Right atrium auricular region (tissue), 2 donors: ENCODE measurements around the gene EHHADH. TPM values are rescaled to one million over a fixed set of nuclear protein-coding genes. Genes with fewer than 3 reads are reported as not detected.
"Not testable (repeated sequence)": the region's sequence is repeated elsewhere in the genome, so short reads cannot be mapped to it uniquely, and the experiment has no call there.

ENCODE experiments used
- DNase-seq: peaks from one replicate; pipeline ENCODE4 v3.0.0-alpha.2; 2019; ENCODE audit warnings: low spot score
- H3K27ac ChIP-seq, 2 donors: fragments of 200-600 bp; sonication (generic); 1 replicate in 1 of 2; 2 replicates in 1 of 2; pipeline ENCODE4 v1.5.1; 2016 to 2019
- H3K27me3 ChIP-seq, 2 donors: fragments of 200-600 bp; sonication (generic); one replicate each; pipeline versions ENCODE4 v1.5.1 to v1.6.0; 2017 to 2019
- H3K36me3 ChIP-seq: fragments of 200-600 bp; sonication (generic); one replicate; pipeline ENCODE4 v1.5.1; 2016
- H3K4me1 ChIP-seq, 2 donors: fragments of 200-600 bp; sonication (generic); one replicate each; pipeline versions ENCODE4 v1.5.1 to v1.6.0; 2017 to 2019
- H3K4me3 ChIP-seq, 2 donors: fragments of 200-600 bp; sonication (generic); 1 replicate in 1 of 2; 2 replicates in 1 of 2; pipeline ENCODE4 v1.5.1; 2017 to 2019; ENCODE audit warnings: mild to moderate bottlenecking in 1 of 2, moderate library complexity in 1 of 2
- H3K9me3 ChIP-seq, 2 donors: fragments of 200-600 bp; sonication (generic); one replicate each; pipeline ENCODE4 v1.5.1; 2019
- total RNA-seq, 2 donors: library from RNA; depleted of rRNA; stranded (reverse); fragments of >200 nt; gene quantifications; one replicate each; pipeline ENCODE4 v1.1.0, GENCODE V29; 2016
- TF ChIP-seq, protein P1 (sequence below), 2 donors: fragments of 200-600 bp; sonication (generic); IDR thresholded peaks; one replicate each; pipeline ENCODE4 v1.5.1; 2019; ENCODE audit warnings: antibody characterized with exemption in 2 of 2

EHHADH gene
- total RNA-seq, 2 donors from 2014 or later: 3.6 to 24.3 TPM

GRCh38 chr3:185263423-185263822, 9.6 kb upstream of the EHHADH start:
- DNase-seq: no peak
- H3K9me3 ChIP-seq: no peaks in the 10 kb centered on the region
- H3K36me3 ChIP-seq: no peaks in the 10 kb centered on the region
- H3K27me3 ChIP-seq: no peaks in the 10 kb centered on the region
- H3K4me3 ChIP-seq: no peak overlapping the region
- no peaks in the 10 kb centered on the region for H3K4me1 ChIP-seq
- H3K27ac ChIP-seq: no peak overlapping the region
- TF ChIP-seq, protein P1, sequence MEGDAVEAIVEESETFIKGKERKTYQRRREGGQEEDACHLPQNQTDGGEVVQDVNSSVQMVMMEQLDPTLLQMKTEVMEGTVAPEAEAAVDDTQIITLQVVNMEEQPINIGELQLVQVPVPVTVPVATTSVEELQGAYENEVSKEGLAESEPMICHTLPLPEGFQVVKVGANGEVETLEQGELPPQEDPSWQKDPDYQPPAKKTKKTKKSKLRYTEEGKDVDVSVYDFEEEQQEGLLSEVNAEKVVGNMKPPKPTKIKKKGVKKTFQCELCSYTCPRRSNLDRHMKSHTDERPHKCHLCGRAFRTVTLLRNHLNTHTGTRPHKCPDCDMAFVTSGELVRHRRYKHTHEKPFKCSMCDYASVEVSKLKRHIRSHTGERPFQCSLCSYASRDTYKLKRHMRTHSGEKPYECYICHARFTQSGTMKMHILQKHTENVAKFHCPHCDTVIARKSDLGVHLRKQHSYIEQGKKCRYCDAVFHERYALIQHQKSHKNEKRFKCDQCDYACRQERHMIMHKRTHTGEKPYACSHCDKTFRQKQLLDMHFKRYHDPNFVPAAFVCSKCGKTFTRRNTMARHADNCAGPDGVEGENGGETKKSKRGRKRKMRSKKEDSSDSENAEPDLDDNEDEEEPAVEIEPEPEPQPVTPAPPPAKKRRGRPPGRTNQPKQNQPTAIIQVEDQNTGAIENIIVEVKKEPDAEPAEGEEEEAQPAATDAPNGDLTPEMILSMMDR (IDR thresholded peaks at IDR 0.05): no peak

DNA sequence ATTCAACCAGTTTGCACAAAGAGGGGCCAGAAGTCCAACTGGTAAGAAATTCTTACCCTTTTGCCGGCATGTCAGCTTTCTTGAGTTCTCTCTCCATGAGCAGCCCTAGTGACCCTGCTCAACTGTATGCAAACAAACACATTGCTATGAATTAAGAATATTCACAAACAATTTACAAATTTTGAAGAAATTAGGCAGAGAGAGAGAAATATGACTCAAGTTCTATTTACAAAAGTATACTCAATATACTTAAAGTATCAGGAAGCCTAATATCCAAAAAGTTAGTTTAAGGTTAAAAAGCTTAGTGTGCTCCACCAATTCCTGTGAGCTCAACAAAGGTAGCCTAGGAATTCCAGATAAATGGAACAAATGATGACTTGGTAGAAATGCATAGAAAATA, 3.5 kb upstream of the EHHADH start:
- H3K27me3 ChIP-seq: no peaks in the 10 kb centered on the region
- no peak for DNase-seq
- H3K9me3 ChIP-seq: no peaks in the 10 kb centered on the region
- no peaks in the 10 kb centered on the region for H3K4me1 ChIP-seq
- no peak overlapping the region for H3K4me3 ChIP-seq
- H3K27ac ChIP-seq: no peak overlapping the region
- TF ChIP-seq, protein P1 (IDR thresholded peaks at IDR 0.05): no peak
- H3K36me3 ChIP-seq: no peaks in the 10 kb centered on the region

DNA sequence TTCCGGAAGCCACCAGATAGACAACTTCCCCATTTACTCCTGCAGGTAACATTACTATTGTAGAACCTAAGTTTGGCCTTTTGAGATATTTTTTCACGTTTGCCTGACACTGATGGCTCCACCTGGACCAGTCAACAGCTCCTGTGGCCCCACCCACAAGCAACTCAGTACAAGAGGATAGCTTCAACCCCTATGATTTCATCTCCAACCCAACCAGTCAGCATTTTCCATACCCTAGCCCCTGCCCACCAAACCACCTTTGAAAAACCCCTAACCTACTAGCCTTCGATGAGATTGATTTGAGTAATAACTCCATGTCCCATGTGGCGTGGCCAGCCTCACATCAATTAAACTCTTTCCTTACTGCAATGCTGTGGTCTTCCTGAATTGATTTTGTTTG, 950 bp upstream of the EHHADH start:
- TF ChIP-seq, protein P1 (IDR thresholded peaks at IDR 0.05): no peak

GRCh38 chr3:185253133-185253532, 716 bp downstream of the EHHADH start:
- H3K27ac ChIP-seq, H3K36me3 ChIP-seq, DNase-seq, H3K9me3 ChIP-seq, H3K4me1 ChIP-seq, H3K27me3 ChIP-seq: not testable (repeated sequence)
- peak overlapping the region; percentile 59 to 90 for H3K4me3 ChIP-seq

More for the DNA sequence above, 950 bp upstream of the EHHADH start:
- H3K27me3 ChIP-seq: no peaks in the 10 kb centered on the region
- H3K27ac ChIP-seq: no peak overlapping the region
- H3K4me1 ChIP-seq: no peaks in the 10 kb centered on the region
- H3K4me3 ChIP-seq: no peak overlapping the region
- H3K9me3 ChIP-seq: no peaks in the 10 kb centered on the region
- H3K36me3 ChIP-seq: no peaks in the 10 kb centered on the region
- no peak for DNase-seq

- Histone ChIP-seq H3K27me3 (no peaks in the 10 kb centered on the region), H3K4me1 (no peaks in the 10 kb centered on the region), H3K9me3 (no peaks in the 10 kb centered on the region), H3K27ac (no peak overlapping the region), H3K4me3 (no peak overlapping the region), H3K36me3 (peaks cover 10% of the 10 kb centered on the region)
- TF ChIP-seq, protein P1 (IDR thresholded peaks at IDR 0.05): no peak
- no peak for DNase-seq
Measured at GRCh38 chr3:185251272-185251671, 2.6 kb downstream of the EHHADH start.

DNA sequence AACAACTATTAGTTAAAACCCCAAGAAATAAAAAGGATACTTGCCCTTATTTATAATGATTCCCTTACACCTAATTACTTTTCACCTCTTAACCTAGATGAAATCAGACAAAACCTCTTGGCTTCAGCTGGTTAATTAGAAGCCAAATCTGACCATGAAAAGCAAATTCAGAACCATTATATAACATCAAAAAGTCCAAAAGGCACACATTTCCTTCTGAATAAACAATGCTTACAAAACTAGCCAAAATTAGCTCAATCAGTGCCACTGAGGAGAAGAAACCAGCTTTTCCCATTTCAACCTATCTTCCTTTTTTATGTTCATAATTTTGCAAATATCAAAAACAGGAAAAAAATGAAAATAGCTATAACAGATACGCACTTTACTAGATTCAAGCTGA, 3.2 kb downstream of the EHHADH start:
- Histone ChIP-seq H3K4me1 (no peaks in the 10 kb centered on the region), H3K9me3 (no peaks in the 10 kb centered on the region), H3K27ac (no peak overlapping the region), H3K36me3 (peaks cover 10% of the 10 kb centered on the region), H3K4me3 (no peak overlapping the region), H3K27me3 (no peaks in the 10 kb centered on the region)
- TF ChIP-seq, protein P1 (IDR thresholded peaks at IDR 0.05): no peak
- DNase-seq: no peak
